ENCODE measurements around the gene HLA-C.

The HLA-C gene

DNA sequence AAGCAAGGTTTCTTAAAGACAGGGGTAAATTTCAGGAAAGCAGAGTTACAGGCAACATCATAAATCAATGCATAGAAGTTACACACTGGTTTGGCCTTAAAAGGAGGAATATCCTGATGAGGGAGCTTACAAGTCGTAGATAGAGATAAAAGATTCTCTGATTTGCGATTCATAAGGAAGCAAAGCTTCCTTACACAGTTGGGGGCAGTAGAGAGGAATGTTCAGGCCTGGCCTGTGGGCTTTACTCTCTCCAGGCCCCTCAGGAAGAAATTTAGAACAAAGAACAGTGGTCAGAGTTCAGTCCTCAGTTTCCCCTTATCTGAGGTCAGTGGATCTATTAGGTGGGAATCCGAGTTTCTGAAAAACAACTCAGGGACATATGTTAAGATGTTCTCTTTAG, 19.3 kb downstream of the HLA-C start:
- Histone ChIP-seq H2BK12ac (ENCODE audit: low read length) (no peak overlapping the region), H3K27ac (ENCODE audit: low read depth, low read length) (no peak overlapping the region)

DNA sequence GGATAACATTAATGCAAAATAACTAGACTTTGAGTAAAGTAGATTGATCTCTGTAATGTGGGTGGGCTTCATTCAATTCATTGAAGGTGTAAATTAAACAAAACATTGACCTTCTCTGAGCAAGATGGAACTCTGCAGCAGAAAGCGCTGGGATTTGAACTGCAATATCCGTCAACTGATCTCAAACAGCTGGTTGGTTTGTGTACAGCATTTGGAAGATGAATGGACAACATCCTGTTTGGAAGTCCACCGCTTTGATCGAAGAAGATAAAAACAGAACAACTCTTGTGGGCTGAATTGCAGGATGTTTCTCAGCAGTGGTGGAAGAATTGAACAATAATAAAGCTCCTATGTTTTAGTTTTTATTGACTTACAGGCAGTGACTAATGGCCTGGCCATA, 20.6 kb downstream of the HLA-C start:
- no peak overlapping the region for H3K18ac ChIP-seq (ENCODE audit: low read length)
- no peak overlapping the region for H3K14ac ChIP-seq (ENCODE audit: low read length)
- no peak overlapping the region for H3K27ac ChIP-seq (ENCODE audit: low read depth, low read length)
- H3K9me3 ChIP-seq (ENCODE audit: insufficient read depth, low read depth, low read length), result no peaks in the 10 kb centered on the region
- H3K9ac ChIP-seq (ENCODE audit: low read length), result no peak overlapping the region
- DNase-seq, result no peak
- no peaks in the 10 kb centered on the region for H3K27me3 ChIP-seq (ENCODE audit: insufficient read depth, low read length)
- no peak overlapping the region for H4K91ac ChIP-seq (ENCODE audit: low read depth, low read length)
- H3K23ac ChIP-seq (ENCODE audit: low read length), result no peak overlapping the region
- H4K12ac ChIP-seq (ENCODE audit: low read depth, low read length), result no peak overlapping the region
- WGBS (ENCODE audit: extremely low coverage, insufficient coverage, insufficient read length), result no CpG with 5 or more reads among the region's 4 CpGs
- no peak overlapping the region for H3K4me2 ChIP-seq (ENCODE audit: low read length)
- H2BK12ac ChIP-seq (ENCODE audit: low read length), result no peak overlapping the region
- H3K79me1 ChIP-seq (ENCODE audit: low read length), result no peaks in the 10 kb centered on the region
- H2BK5ac ChIP-seq (ENCODE audit: low read depth, low read length, poor library complexity), result no peak overlapping the region
- peaks cover 1 to 3% of the 10 kb centered on the region in 2 experiments for H3K4me1 ChIP-seq (ENCODE audit: control insufficient read depth in 1 of 2, insufficient read depth in 2 of 2, low read length in 2 of 2)
- H3K79me2 ChIP-seq (ENCODE audit: control insufficient read depth, insufficient read depth, low read length, poor library complexity), result no peaks in the 10 kb centered on the region
- H2AFZ ChIP-seq (ENCODE audit: insufficient read depth, low read length, poor library complexity), result no peak overlapping the region
- no peak overlapping the region for H2BK120ac ChIP-seq (ENCODE audit: insufficient read depth, low read length, poor library complexity)
- no peaks in the 10 kb centered on the region for H3K36me3 ChIP-seq (ENCODE audit: control insufficient read depth in 1 of 2, insufficient read depth in 2 of 2, low read length in 2 of 2)
- no peak overlapping the region for H4K8ac ChIP-seq (ENCODE audit: low read depth, low read length)
- H3K4ac ChIP-seq (ENCODE audit: low read depth, low read length), result no peak overlapping the region
- no peak overlapping the region for H3K4me3 ChIP-seq (ENCODE audit: low read depth, low read length)
- no peak overlapping the region for H2AK5ac ChIP-seq (ENCODE audit: low read length)

More for the DNA sequence above, 19.3 kb downstream of the HLA-C start:
- no peaks in the 10 kb centered on the region for H3K27me3 ChIP-seq (ENCODE audit: insufficient read depth, low read length)
- H3K79me2 ChIP-seq (ENCODE audit: control insufficient read depth, insufficient read depth, low read length, poor library complexity), result no peaks in the 10 kb centered on the region
- H3K23ac ChIP-seq (ENCODE audit: low read length), result no peak overlapping the region
- no peak overlapping the region for H3K9ac ChIP-seq (ENCODE audit: low read length)
- H3K18ac ChIP-seq (ENCODE audit: low read length), result no peak overlapping the region
- no peak overlapping the region for H3K4me3 ChIP-seq (ENCODE audit: low read depth, low read length)
- H3K9me3 ChIP-seq (ENCODE audit: insufficient read depth, low read depth, low read length), result no peaks in the 10 kb centered on the region
- no peak overlapping the region for H4K8ac ChIP-seq (ENCODE audit: low read depth, low read length)
- no peak overlapping the region for H2BK120ac ChIP-seq (ENCODE audit: insufficient read depth, low read length, poor library complexity)
- H4K12ac ChIP-seq (ENCODE audit: low read depth, low read length), result no peak overlapping the region
- WGBS (ENCODE audit: extremely low coverage, insufficient coverage, insufficient read length), result no CpG with 5 or more reads among the region's 3 CpGs
- no peak overlapping the region for H2AFZ ChIP-seq (ENCODE audit: insufficient read depth, low read length, poor library complexity)
- H3K14ac ChIP-seq (ENCODE audit: low read length), result no peak overlapping the region
- no peak overlapping the region for H2BK5ac ChIP-seq (ENCODE audit: low read depth, low read length, poor library complexity)
- no peaks in the 10 kb centered on the region for H3K36me3 ChIP-seq (ENCODE audit: control insufficient read depth in 1 of 2, insufficient read depth in 2 of 2, low read length in 2 of 2)
- no peaks in the 10 kb centered on the region for H3K79me1 ChIP-seq (ENCODE audit: low read length)
- no peak overlapping the region for H3K4me2 ChIP-seq (ENCODE audit: low read length)
- no peaks in the 10 kb centered on the region for H3K4me1 ChIP-seq (ENCODE audit: control insufficient read depth in 1 of 2, insufficient read depth in 2 of 2, low read length in 2 of 2)
- no peak overlapping the region for H4K91ac ChIP-seq (ENCODE audit: low read depth, low read length)
- DNase-seq, result no peak
- H3K4ac ChIP-seq (ENCODE audit: low read depth, low read length), result no peak overlapping the region
- no peak overlapping the region for H2AK5ac ChIP-seq (ENCODE audit: low read length)

- Histone ChIP-seq H2BK12ac (ENCODE audit: low read length) (no peak overlapping the region), H3K79me1 (ENCODE audit: low read length) (no peaks in the 10 kb centered on the region), H3K27me3 (ENCODE audit: insufficient read depth, low read length) (no peaks in the 10 kb centered on the region), H3K4me1 (ENCODE audit: control insufficient read depth in 1 of 2, insufficient read depth in 2 of 2, low read length in 2 of 2) (peaks cover 6 to 7% of the 10 kb centered on the region in 2 experiments), H2BK5ac (ENCODE audit: low read depth, low read length, poor library complexity) (no peak overlapping the region), H3K14ac (ENCODE audit: low read length) (no peak overlapping the region), H3K27ac (ENCODE audit: low read depth, low read length) (no peak overlapping the region), H3K9me3 (ENCODE audit: insufficient read depth, low read depth, low read length) (no peaks in the 10 kb centered on the region), H3K4me2 (ENCODE audit: low read length) (no peak overlapping the region), H4K12ac (ENCODE audit: low read depth, low read length) (no peak overlapping the region), H3K36me3 (ENCODE audit: control insufficient read depth in 1 of 2, insufficient read depth in 2 of 2, low read length in 2 of 2) (no peaks in the 10 kb centered on the region), H3K4me3 (ENCODE audit: low read depth, low read length) (no peak overlapping the region), H3K18ac (ENCODE audit: low read length) (no peak overlapping the region), H3K23ac (ENCODE audit: low read length) (no peak overlapping the region), H3K4ac (ENCODE audit: low read depth, low read length) (no peak overlapping the region), H3K9ac (ENCODE audit: low read length) (no peak overlapping the region), H2BK120ac (ENCODE audit: insufficient read depth, low read length, poor library complexity) (no peak overlapping the region), H4K91ac (ENCODE audit: low read depth, low read length) (no peak overlapping the region), H3K79me2 (ENCODE audit: control insufficient read depth, insufficient read depth, low read length, poor library complexity) (no peaks in the 10 kb centered on the region), H2AK5ac (ENCODE audit: low read length) (no peak overlapping the region), H4K8ac (ENCODE audit: low read depth, low read length) (no peak overlapping the region), H2AFZ (ENCODE audit: insufficient read depth, low read length, poor library complexity) (no peak overlapping the region)
- WGBS (ENCODE audit: extremely low coverage, insufficient coverage, insufficient read length), result no CpG with 5 or more reads among the region's 2 CpGs
- no peak for DNase-seq
Measured at GRCh38 chr6:31249184-31249583, 22.7 kb downstream of the HLA-C start.

DNA sequence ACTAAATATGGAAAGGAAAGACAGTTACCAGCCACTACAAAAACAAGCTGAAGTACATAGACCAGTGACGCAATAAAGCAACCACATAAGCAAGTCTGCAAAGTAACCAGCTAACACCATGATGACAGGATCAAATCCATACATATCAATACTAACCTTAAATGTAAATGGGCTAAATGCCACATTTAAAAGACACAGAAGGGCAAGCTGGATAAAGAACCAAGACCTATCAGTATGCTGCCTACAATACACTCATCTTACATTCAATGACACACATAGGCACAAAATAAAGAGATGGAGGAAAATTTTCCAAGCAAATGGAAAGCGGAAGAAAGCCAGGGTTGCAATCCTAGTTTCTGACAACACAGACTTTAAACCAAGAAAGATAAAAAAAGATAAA, 24.1 kb downstream of the HLA-C start:
- Histone ChIP-seq H3K27me3 (ENCODE audit: insufficient read depth, low read length) (no peaks in the 10 kb centered on the region), H3K36me3 (ENCODE audit: control insufficient read depth in 1 of 2, insufficient read depth in 2 of 2, low read length in 2 of 2) (no peaks in the 10 kb centered on the region), H3K27ac (ENCODE audit: low read depth, low read length) (no peak overlapping the region), H2BK120ac (ENCODE audit: insufficient read depth, low read length, poor library complexity) (no peak overlapping the region), H3K4ac (ENCODE audit: low read depth, low read length) (no peak overlapping the region), H3K9ac (ENCODE audit: low read length) (no peak overlapping the region), H3K4me3 (ENCODE audit: low read depth, low read length) (no peak overlapping the region), H3K4me1 (ENCODE audit: control insufficient read depth in 1 of 2, insufficient read depth in 2 of 2, low read length in 2 of 2) (peaks cover 6 to 7% of the 10 kb centered on the region in 2 experiments), H4K12ac (ENCODE audit: low read depth, low read length) (no peak overlapping the region), H4K8ac (ENCODE audit: low read depth, low read length) (no peak overlapping the region), H4K91ac (ENCODE audit: low read depth, low read length) (no peak overlapping the region), H2AK5ac (ENCODE audit: low read length) (no peak overlapping the region), H3K14ac (ENCODE audit: low read length) (no peak overlapping the region), H3K4me2 (ENCODE audit: low read length) (no peak overlapping the region), H2AFZ (ENCODE audit: insufficient read depth, low read length, poor library complexity) (no peak overlapping the region), H2BK12ac (ENCODE audit: low read length) (no peak overlapping the region), H2BK5ac (ENCODE audit: low read depth, low read length, poor library complexity) (no peak overlapping the region), H3K79me2 (ENCODE audit: control insufficient read depth, insufficient read depth, low read length, poor library complexity) (no peaks in the 10 kb centered on the region), H3K18ac (ENCODE audit: low read length) (no peak overlapping the region), H3K79me1 (ENCODE audit: low read length) (no peaks in the 10 kb centered on the region), H3K9me3 (ENCODE audit: insufficient read depth, low read depth, low read length) (no peaks in the 10 kb centered on the region), H3K23ac (ENCODE audit: low read length) (no peak overlapping the region)
- WGBS (ENCODE audit: extremely low coverage, insufficient coverage, insufficient read length), result no CpG with 5 or more reads among the region's 2 CpGs
- no peak for DNase-seq
